Lung microvascular endothelial cell (primary cell): Measurements from ENCODE around the gene SERPINB6. TPM values are rescaled to one million over a fixed set of nuclear protein-coding genes. Genes with fewer than 3 reads are reported as not detected.
"Not testable (repeated sequence)": the region's sequence is repeated elsewhere in the genome, so short reads cannot be mapped to it uniquely, and the experiment has no call there.

Experiments used
- DNase-seq, 2 donors: peaks; one replicate each; pipeline versions ENCODE4 v3.0.0 to v3.0.0-alpha.2; 2010; ENCODE audit warnings: low read depth in 2 of 2
- total RNA-seq: library from RNA; depleted of rRNA; stranded (reverse); fragments of >200 nt; gene quantifications from 2 replicates; pipeline ENCODE4 v1.2.1, GENCODE V29; 2014

SERPINB6 gene
- total RNA-seq, 1 donor from 2014 or later = 79.0 TPM

DNA sequence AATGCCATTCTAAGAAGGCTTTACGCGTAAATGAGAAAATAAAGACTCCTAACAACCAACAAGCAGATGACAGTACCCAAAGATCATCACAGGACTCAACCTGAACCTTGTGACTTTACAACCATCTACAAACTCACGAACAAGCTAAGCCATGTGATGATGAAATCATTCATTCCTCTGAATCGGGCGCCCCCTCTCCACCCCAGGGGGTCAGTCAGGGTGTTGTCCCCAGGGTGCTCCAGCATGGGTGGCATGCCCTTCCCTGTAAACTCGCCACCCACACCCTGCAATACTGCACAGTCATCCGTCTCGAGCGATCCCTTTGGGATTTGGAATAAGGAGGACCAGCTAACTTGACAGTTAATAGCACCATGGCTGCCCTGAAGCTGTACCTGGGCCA lies 12.6 kb downstream of the SERPINB6 start:
- no peak for DNase-seq

DNA sequence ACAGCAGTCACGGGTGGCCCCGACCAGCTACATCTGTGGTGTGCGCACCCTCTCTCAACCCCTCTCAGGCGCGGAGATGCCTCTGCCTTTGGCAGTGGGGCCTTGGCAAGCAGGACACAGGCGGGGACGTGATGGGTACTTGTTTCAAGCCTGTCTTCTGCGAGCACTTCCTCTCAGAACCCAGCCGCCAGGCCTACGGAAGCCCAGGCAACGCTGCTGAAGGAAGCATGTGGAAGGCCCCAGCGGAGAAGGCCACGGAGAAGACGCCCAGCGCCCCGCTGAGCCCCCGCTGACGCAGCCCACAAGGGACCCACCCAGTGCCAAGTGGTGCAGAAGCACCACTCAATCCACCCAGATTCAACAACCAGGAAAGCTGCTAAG lies 13.0 kb downstream of the SERPINB6 start:
- DNase-seq = no peak

DNA sequence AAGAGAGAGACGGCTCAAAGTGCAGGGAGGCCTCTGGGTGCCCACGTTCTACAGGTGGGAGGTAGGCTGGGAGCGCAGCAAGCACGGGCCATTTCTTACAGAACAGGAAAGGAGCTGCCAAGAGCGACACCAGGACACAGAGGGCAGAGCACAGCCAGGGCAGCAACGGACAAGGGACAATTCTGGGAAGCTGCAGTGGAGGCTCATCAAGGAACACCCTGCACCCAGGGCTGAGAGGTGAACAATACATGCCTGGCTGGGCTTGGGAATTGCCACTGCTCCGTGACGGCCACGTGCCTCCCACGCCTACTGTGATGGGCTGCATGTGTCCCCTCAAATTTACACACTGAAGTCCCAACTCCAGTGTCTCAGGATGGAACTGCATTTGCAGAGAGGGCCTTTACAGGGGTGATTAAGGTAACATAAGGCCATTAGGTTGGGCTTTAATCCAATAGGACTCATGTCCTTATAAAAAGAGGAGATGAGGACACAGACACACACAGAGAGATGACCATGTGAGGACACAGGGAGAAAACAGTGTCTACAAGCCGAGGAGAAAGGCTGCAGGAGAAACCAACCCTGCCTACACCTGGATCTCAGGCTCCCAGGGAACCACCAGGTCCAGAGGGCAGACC lies 13.6 kb downstream of the SERPINB6 start:
- no peak for DNase-seq

DNA sequence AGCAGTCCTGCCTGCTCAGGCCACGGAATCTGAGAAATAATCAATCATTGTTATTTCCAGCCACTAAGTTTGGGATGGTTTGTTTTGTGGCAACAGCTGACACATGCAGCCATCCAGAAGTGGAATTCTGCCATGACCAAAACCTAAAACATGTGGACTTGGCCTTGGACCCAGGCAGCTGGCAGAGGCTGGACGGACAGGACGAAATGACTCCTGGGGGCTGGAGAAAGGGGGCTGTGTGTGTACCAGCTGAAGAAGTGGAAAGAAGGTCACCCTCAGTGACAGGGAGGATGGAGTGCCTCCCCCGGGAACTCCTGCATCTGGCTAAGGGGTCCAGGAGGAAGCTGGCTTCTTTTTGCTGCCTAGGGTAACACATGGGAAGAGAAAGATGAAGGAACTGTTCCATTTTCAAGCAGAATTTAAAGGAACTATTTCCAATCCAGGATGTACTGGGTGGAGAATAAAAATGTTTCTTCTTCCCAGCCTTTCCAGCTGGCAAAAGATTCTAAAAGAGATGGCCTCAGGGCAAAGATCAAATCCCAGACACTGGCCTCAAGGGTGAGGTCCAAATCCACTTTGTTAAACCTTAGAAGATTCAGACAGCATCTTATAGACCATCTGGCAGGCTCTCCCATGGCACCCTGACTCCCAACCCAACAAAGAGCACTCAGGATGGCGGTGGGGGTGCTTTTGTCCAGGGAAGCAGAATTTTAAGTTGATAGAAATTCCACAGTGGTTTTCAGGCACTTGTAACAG lies 14.3 kb downstream of the SERPINB6 start:
- no peak for DNase-seq

DNA sequence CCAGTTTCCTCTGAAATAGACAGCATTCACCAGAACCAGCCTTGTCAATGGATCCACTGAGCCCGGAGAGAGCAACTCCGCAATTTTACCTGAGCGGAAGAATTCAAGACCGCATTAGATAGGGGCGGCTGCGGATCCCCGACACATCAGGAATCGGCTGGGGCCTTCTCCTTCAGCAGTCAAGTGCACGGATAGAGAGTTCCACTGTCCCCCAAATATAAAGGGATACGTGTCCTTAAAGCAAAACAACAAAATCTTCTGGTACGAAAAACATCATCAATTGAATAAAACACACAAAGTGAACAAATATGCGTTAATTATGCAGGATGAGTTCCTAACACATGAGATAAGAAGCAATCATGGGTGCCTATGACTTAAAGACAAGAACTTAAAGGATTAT lies 18.3 kb downstream of the SERPINB6 start:
- DNase-seq = no peak

DNA sequence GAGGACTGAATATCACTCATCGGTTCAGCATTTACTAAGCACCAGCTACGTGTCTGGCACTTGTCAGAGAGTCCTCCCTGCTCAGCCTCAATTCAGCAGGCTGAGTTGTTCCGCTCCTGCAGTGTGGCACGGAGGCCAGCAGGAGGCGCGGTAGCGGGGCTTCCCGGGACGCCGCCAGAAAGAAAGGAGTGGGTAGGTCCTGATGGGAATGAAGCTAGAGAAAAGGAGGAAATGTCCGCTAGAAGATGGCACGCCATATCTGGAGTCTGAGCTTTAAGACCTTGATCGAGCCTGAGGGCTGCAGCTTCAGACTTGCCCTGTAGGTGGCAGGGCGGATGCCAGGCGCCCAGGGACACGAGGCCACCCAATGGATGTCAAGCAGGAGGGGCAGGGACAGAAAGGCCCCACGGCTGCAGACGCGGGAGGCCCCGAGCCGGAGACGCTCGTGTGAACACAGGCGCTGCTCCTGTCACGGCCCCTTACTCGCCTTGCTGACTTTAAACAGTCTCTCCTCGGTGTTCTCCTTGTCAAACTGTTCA lies 18.7 kb downstream of the SERPINB6 start:
- peak; percentile 80 to 88 for DNase-seq

DNA sequence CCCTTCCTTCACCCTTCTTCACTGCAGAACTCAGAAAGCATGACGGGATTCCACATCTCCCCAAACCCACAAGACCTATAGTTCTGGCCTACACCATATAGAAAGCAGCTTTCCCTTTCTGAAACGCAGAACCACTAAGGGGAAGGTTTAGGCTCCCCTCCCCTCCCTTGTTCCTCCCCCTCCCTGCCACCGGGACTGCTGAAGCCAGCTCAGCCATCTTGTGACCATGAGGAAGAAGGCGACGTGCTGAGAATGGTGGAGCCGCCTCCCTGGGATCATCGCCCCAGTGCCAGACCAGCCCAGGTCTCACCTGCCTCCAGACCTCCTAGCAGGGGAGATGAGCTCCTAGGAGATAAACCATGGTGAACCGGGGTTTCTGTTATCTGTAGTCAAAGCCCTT lies 19.6 kb downstream of the SERPINB6 start:
- DNase-seq = no peak

DNA sequence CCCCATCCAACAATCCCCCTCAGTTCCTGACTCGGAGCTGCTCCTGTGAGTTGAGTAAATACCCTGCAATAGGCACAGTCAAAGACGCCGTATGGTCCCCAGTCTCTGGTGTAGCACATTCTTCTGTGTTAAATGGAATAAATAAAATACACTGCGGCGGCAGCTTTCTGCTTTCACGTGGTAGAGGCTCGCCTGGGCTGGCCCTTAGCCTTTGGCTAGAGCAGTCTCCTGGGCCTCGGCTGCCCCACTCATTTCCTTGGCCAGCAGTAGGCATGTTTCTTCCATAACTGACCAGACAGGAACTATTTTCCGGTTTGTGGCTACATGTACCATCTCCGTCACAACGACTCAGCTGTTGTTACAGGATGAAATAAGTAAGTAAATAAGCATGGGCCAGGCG lies 20.7 kb downstream of the SERPINB6 start:
- no peak for DNase-seq

DNA sequence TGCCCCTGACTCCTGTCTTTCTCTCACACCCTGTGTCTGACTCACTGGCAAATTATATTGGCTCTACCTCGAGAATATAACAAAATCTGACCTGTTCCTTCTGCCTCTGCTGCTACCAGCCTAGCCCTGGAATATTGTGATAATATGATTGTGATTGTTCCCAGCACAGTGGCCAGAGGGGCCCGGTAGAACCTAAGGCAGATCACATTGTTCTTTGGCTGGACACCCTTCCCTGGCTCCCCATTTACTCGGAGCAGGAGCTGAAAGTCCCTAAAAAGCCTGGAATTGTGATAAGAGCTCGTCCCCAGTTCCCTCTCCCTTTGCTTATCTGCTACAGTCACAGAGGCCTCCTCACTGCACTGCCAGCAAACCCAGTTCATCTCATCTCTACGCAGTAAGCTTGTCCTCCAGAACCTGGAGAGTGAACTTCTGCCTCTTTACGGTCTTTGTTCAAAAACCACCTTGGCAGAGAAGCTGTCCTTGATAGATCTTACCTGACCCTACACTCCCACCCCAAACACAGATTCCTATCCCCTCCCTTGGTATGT lies 21.8 kb downstream of the SERPINB6 start:
- DNase-seq = no peak

DNA sequence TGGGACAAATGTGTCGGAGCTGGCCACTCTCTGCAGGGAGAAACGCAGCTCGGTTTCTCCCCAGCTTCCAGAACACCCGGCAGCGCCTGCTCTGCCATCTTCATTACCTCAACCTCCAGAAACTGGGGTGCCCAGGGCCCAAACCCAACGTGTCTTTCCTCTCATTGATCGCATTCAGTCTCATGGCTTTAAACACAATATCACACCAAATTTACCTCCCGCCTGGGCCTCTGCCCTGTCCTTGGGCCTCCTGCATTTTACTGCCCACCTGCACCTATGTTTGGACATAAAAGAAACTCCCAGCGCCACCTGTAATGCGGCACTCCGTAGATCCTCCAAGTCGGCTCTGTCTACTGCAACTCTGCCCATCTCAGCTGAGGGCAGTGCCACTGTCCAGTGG lies 22.2 kb downstream of the SERPINB6 start:
- DNase-seq = no peak

DNA sequence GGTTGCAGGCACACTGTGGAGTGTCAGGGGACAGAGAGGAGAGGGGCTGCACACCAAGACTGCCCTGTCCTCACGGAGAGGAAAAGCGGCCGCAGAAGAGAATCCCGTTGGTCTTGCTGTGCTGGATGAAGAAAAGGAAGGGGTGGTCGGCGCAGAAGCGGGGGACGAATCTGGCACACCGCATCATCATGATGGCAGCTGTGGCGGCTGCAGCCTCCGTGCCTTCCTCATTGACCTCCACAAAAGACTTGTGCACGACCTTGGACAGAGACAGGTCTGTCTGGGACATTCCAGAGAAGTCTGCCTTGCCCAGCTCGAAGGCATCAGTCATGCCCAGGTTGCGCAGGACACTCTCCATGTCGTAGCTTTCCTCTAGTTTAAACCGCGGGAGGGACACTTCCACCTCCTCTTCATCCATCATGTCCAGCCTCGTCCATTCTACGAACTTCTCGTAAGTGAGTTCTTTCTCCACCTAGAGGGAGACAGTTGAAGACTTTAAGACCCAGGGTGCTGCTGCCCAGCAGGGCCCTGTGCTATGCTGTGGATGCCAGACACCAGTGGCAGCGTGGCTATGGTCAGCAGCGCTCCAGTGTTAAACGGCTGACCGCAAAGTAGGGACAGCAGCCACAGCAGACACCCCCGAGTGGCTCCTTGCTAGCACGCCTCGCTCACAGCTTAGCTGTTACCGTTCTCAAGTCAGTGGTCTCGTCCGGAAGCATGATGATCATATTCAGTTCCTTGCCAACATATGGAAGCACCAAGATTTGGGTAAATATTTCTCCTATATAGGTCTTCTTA lies 22.9 kb downstream of the SERPINB6 start:
- DNase-seq = no peak

DNA sequence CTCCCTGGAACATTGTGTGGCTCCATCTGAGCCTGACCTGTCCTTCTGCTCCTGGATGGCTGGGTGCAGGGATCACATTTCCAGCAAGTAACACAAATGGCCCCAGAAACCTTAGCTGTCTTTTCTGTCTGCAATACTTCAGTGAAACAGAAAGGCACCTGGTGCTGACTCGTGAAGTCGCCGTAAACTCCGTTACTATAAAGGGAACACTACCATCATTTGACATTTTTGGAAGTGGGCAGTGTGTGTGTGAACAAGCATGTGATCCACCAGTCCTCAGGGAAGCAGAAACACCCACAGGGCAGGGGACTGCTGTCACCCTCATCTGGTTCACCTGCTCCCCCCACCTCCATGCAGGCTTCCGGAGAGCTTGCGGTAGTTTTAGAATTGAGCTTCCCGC lies 23.9 kb downstream of the SERPINB6 start:
- DNase-seq = no peak

DNA sequence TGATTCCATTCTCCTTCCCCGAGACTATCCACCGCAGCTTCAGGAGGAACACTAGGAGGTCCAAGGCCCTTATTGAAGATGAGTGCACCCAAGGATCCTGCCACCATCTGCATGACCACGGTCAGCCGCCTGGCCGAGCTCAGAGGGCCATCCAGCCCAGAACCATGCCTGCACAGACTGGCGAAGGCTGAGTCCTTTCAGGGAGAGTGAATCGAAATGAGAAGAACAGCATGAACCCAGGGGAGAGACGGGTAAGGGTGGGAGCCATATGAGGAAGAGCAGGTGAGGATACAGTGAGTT lies 26.3 kb downstream of the SERPINB6 start:
- DNase-seq = no peak

DNA sequence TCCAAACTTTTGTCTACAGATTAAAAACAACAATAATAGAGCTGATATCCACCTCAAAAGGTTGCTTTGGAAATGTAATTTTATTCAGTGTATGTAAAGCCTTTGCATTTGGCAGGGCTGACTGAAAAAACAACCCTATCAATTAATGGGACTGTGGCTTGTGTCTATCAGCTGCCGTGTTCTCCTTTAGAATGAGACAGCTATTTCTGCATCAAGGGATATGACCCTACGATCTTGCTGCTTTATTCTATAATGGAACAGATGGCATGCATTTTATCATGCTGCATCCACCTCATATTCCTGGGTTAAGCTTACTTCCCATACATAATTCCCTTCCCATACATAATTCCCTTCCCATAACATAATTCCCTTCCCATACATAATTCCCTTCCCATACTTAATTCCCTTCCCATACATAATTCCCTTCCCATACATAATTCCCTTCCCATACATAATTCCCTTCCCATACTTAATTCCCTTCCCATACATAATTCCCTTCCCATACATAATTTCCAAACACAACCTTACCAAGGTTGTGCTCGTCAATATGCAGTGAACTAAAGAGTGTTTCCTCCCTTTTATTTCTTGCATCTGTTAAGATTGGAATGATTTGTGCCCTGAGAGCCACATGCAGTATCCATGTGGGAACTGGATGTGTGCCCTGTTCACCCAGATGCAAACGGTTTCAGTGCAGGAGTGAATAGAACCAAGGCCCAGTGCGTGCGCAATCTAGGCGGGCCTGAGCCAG lies 26.8 kb downstream of the SERPINB6 start:
- DNase-seq = no peak

DNA sequence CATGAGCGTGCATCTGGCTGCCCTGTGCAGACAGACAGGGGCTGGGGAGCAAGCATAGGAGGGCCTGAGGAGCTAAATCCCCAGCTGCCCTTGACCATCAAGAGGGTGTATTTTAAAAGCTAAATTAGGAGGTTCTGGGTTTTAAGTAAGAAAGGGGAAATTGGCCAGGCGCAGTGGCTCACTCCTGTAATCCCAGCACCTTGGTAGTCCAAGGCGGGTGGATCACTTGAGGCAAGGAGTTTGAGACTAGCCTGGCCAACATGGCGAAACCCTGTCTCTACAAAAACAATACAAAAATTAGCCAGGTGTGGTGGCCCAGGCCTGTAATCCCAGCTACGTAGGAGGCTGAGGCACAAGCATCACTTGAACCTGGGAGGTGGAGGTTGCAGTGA lies 27.8 kb downstream of the SERPINB6 start:
- DNase-seq = no peak

DNA sequence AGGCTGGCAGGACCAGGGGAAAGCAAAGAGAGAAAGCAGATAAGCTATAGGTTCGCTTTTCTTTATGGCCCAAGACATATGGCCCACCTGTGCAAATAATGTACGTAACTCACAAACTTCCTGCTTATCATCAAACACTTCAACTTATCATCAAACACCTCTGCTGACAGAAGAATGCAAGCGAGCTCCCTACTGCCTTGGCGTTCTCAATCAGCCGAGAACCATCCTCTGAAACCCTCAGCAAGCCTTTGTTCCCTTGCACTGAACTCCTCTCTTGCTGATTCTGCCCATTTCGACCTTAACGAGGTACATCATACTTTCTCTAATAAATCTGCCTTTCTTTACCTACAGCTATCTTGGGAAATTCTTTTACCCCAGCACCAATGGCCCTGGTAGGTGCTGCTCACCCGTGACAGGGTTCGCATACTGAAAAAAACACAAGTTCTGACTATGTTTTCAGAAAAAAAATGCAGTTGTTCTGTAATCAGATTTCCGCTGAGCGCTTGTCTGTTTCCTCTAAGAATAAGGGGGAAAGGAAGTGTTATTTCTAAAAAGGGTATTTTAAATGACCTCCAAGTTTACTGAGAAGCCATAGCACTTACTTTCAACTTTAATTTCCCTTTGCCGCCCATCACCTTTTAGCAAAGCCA lies 28.3 kb downstream of the SERPINB6 start:
- peak; percentile 55 to 81 for DNase-seq

DNA sequence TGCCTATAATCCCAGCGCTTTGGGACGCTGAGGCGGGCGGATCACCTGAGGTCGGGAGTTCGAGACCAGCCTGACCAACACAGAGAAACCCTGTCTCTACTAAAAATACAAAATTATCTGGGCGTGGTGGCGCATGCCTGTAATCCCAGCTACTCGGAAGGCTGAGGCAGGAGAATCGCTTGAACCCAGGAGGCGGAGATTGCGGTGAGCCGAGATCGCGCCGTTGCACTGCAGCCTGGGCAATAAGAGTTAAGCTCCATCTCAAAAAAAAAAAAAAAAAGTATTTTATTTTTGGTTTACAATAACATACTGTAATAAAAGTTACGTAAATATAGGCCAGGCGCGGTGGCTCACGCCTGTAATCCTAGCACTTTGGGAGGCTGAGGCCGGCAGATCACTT lies 29.3 kb downstream of the SERPINB6 start:
- DNase-seq = not testable (repeated sequence)

DNA sequence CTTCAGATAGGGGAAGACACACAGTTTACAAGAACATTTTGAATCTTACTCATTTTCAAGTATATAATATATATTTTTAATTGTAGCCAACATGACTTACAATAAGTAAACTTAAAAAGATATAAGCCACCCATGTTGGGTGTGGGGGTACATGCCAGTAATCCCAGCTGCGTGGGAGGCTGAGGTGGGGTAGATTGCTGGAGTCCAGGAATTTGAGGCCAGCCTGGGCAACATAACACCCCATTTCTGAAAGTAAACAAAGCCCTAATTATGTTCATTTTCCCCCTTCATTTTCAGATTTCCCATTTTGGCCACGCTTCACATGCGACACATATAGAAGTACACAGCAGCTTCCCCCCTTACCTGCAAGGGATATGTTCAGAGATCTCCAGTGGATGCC lies 30.5 kb downstream of the SERPINB6 start:
- DNase-seq = no peak

DNA sequence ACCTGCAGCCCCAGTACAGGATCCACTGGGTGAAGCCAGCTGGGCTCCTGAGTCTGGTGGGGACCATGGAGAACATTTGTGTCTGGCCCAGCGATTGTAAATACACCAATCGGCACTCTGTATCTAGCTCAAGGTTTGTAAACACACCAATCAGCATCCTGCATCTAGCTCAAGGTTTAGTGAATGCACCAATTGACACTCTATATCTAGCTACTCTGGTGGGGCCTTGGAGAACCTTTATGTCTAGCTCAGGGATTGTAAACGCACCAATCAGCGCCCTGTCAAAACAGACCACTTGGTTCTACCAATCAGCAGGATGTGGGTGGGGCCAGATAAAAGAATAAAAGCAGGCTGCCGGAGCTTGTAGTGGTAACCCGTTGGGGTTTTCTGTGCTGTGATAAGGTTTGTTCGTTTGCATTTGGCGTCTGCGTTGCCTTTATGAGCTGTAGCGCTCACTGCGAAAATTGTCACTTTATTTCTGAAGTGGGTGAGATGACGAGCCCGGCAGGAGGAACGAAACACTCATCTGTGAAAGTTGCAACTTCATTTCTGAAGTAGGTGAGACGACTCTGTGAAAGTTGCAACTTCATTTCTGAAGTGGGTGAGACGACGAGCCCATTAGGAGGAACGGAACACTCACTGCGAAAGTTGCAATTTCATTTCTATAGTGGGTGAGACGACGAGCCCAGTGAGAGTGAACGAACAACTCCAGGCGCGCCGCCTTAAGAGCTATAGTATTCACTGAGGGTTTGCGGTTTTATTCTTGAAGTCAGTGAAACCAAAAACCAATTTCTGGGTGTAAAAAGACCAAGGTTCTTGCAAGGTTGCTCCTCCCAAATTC lies 31.1 kb downstream of the SERPINB6 start:
- no peak for DNase-seq
